ENCODE data around the gene CTNND2.

DNA sequence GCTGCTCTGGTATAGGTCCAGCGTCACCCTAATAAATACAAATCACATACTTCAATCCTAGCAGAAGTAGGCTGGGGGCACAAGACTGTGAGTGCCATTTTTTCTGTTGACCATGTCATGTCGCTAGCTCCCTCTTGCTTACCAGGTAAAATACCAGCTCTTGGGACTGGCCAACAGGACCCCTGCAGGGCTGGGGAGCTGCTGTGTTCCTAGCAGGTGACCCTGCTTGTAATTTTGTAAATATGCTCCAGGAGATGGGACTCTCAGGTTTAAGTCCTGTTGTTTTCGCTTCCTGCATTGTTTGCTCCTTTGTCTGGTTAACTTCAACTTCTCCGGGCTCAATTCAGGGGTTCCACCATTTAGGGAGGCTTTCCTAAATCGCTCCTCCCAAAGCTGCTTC lies 856.6 kb downstream of the CTNND2 start:
- TF ChIP-seq, protein P1, sequence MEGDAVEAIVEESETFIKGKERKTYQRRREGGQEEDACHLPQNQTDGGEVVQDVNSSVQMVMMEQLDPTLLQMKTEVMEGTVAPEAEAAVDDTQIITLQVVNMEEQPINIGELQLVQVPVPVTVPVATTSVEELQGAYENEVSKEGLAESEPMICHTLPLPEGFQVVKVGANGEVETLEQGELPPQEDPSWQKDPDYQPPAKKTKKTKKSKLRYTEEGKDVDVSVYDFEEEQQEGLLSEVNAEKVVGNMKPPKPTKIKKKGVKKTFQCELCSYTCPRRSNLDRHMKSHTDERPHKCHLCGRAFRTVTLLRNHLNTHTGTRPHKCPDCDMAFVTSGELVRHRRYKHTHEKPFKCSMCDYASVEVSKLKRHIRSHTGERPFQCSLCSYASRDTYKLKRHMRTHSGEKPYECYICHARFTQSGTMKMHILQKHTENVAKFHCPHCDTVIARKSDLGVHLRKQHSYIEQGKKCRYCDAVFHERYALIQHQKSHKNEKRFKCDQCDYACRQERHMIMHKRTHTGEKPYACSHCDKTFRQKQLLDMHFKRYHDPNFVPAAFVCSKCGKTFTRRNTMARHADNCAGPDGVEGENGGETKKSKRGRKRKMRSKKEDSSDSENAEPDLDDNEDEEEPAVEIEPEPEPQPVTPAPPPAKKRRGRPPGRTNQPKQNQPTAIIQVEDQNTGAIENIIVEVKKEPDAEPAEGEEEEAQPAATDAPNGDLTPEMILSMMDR (IDR thresholded peaks at IDR 0.05), result no peak
- no peak for TF ChIP-seq POLR2A (IDR thresholded peaks at IDR 0.05; ENCODE audit: low read depth)

Data from esophagus muscularis mucosa (tissue), 3 donors.